ENCODE results near the gene SCAMP5. TPM values are rescaled to one million over a fixed set of nuclear protein-coding genes. Genes with fewer than 3 reads are reported as not detected.

The SCAMP5 gene
- total RNA-seq, 1 experiment from 2014 or later, result 6.2 TPM

DNA sequence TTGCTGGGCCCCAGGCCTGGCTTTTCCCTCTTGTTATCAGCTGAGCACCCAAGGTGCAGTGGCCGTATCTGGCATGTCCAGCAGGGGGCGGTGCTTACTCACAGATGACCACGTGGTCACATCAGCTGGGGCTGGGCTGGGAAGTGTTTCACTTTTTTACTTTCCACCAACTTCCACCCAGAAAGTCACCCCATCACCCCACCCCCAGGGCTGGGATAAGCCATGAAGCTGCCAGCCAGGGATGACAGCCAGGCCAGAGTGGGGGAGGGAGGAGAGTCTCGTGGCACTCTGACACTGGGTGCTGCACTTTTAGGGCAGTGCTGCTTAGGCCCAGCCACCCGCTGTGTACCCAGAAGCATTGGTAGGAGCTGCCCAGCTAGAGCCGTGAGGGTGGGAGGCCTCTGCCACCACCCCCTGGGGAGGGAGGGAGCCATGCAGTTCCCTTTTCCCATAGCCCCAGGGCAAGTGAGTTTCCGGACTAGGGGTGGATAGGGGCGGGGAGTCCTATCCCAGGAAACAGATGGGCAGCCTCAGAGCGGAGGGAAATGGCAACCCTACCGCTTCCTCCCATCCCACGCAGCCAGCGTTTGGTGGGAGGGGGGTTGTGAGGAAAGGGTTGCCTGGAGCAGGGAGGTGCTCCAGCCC lies 34.1 kb downstream of the SCAMP5 start:
- H3K27me3 ChIP-seq (ENCODE audit: insufficient read depth, low read length), result no peaks in the 10 kb centered on the region
- no peak overlapping the region for H2AFZ ChIP-seq (ENCODE audit: low read depth, low read length, poor library complexity, severe bottlenecking)
- H3K79me2 ChIP-seq (ENCODE audit: insufficient read depth, low read length), result peaks cover 27% of the 10 kb centered on the region
- no peak overlapping the region; the same call in 1 of the 2 replicates for H3K27ac ChIP-seq (ENCODE audit: low read depth, low read length)
- ChIA-PET CTCF (interaction anchor here (0.9 to 3.4 kb wide), 6 partner anchors 8 to 402 kb away, joined by 3 to 33 read pairs (median 8); partner anchors contain the start of gene C15orf39), POLR2A (interaction anchor here (1.0 to 1.1 kb wide), 2 partner anchors 172 to 175 kb away, joined by 7 to 8 read pairs; partner anchors contain the start of gene C15orf39), RAD21 (ENCODE audit: low non-redundant PET in 1 of 2, low total read pairs in 2 of 2, uncharacterized antibody in 2 of 2, unreplicated experiment in 2 of 2) (interaction anchor here (1.0 to 3.0 kb wide), 5 partner anchors 172 to 279 kb away, joined by 3 to 10 read pairs (median 4); partner anchors contain the start of gene C15orf39 (in 1 of the 2))
- H3K9ac ChIP-seq (ENCODE audit: low read length), result peak overlapping the region; percentile 17; the same call in 1 of the 2 replicates
- H4K20me1 ChIP-seq (ENCODE audit: insufficient read depth), result no peaks in the 10 kb centered on the region
- DNase-seq (ENCODE audit: low read depth, low spot score) (peak; percentile 51), ATAC-seq (peak; percentile 89)
- no peaks in the 10 kb centered on the region for H3K9me3 ChIP-seq (ENCODE audit: control insufficient read depth in 1 of 2, insufficient read depth in 1 of 2, low read depth in 1 of 2, low read length in 2 of 2)
- H3K4me3 ChIP-seq (replicated peaks in 1 of 2; ENCODE audit: low read depth in 1 of 2, low read length in 2 of 2), result no peak overlapping the region
- peak overlapping the region; percentile 15; the same call in 1 of the 2 replicates for H3K4me2 ChIP-seq (ENCODE audit: low read length)
- peak; percentile 97 for TF ChIP-seq RAD21 (IDR thresholded peaks at IDR 0.05; ENCODE audit: low read depth)
- TF ChIP-seq, protein P1, sequence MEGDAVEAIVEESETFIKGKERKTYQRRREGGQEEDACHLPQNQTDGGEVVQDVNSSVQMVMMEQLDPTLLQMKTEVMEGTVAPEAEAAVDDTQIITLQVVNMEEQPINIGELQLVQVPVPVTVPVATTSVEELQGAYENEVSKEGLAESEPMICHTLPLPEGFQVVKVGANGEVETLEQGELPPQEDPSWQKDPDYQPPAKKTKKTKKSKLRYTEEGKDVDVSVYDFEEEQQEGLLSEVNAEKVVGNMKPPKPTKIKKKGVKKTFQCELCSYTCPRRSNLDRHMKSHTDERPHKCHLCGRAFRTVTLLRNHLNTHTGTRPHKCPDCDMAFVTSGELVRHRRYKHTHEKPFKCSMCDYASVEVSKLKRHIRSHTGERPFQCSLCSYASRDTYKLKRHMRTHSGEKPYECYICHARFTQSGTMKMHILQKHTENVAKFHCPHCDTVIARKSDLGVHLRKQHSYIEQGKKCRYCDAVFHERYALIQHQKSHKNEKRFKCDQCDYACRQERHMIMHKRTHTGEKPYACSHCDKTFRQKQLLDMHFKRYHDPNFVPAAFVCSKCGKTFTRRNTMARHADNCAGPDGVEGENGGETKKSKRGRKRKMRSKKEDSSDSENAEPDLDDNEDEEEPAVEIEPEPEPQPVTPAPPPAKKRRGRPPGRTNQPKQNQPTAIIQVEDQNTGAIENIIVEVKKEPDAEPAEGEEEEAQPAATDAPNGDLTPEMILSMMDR (IDR thresholded peaks at IDR 0.05 in 2 of 3, conservative IDR thresholded peaks at IDR 0.05 in 1 of 3; ENCODE audit: borderline replicate concordance in 1 of 3, insufficient read depth in 1 of 3, low read depth in 2 of 3, low read length in 2 of 3), result peak; percentile 91 to 94 (median 94)
- no peak; the same call in 1 of the 2 replicates for TF ChIP-seq ZFX (IDR thresholded peaks at IDR 0.05)
- no TSS peak for BruUV-seq (replicated peaks)
- H3K4me1 ChIP-seq (ENCODE audit: control insufficient read depth in 1 of 2, insufficient read depth in 2 of 2, low read length in 2 of 2), result peaks cover 7 to 25% of the 10 kb centered on the region in 2 experiments; a peak in 3 of 4 replicates
- peaks cover 2 to 14% of the 10 kb centered on the region in 2 experiments; a peak in 2 of 4 replicates for H3K36me3 ChIP-seq (ENCODE audit: control insufficient read depth in 1 of 2, insufficient read depth in 2 of 2, low read length in 2 of 2)
- intact Hi-C loops (cut with micrococcal nuclease), result loop anchor here (1.0 kb wide), 1 partner anchor 175 kb away; no protein-coding TSS in a partner anchor
- H3K9me2 ChIP-seq (ENCODE audit: insufficient read depth), result no peaks in the 10 kb centered on the region

DNA sequence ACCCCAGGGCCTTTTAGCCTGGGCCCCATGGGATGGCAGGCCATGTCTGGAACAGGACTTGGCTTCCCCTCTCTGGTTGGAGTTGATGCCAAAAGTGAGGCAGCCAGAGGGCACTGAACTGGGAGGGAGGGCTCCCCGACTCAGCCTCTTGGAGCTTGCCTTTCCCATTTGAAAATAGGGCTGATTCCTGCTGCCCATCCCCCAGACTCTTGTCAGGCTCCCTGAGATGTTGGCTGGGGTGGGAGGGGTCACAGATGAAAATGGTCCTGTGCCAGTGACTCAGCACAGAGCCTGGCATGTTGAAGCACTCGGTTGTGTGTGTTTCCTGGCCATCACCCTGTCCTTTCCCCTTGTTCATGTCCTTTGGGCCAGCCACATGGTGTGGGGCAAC lies 34.7 kb downstream of the SCAMP5 start:
- Histone ChIP-seq H3K27ac (ENCODE audit: low read depth, low read length) (no peak overlapping the region; the same call in 1 of the 2 replicates), H3K9me2 (ENCODE audit: insufficient read depth) (no peaks in the 10 kb centered on the region), H3K4me3 (replicated peaks in 1 of 2; ENCODE audit: low read depth in 1 of 2, low read length in 2 of 2) (no peak overlapping the region), H3K79me2 (ENCODE audit: insufficient read depth, low read length) (peaks cover 23% of the 10 kb centered on the region), H3K36me3 (ENCODE audit: control insufficient read depth in 1 of 2, insufficient read depth in 2 of 2, low read length in 2 of 2) (peaks cover 2 to 15% of the 10 kb centered on the region in 2 experiments; a peak in 2 of 4 replicates), H3K4me1 (ENCODE audit: control insufficient read depth in 1 of 2, insufficient read depth in 2 of 2, low read length in 2 of 2) (peaks cover 10 to 21% of the 10 kb centered on the region in 2 experiments; a peak in 3 of 4 replicates), H3K27me3 (ENCODE audit: insufficient read depth, low read length) (no peaks in the 10 kb centered on the region), H4K20me1 (ENCODE audit: insufficient read depth) (no peaks in the 10 kb centered on the region), H3K9ac (ENCODE audit: low read length) (no peak overlapping the region), H2AFZ (ENCODE audit: low read depth, low read length, poor library complexity, severe bottlenecking) (no peak overlapping the region), H3K4me2 (ENCODE audit: low read length) (peak overlapping the region; percentile 15; the same call in 1 of the 2 replicates), H3K9me3 (ENCODE audit: control insufficient read depth in 1 of 2, insufficient read depth in 1 of 2, low read depth in 1 of 2, low read length in 2 of 2) (no peaks in the 10 kb centered on the region)
- no peak for TF ChIP-seq ZFX (IDR thresholded peaks at IDR 0.05)
- no peak for TF ChIP-seq ELF1 (IDR thresholded peaks at IDR 0.05; ENCODE audit: borderline replicate concordance, low read depth)
- TF ChIP-seq POLR2A (IDR thresholded peaks at IDR 0.05; ENCODE audit: borderline replicate concordance, extremely low read depth, insufficient read depth, insufficient read length), result no peak
- no peak for TF ChIP-seq CEBPB (IDR thresholded peaks at IDR 0.05; ENCODE audit: low read depth)
- TF ChIP-seq TCF7L2 (IDR thresholded peaks at IDR 0.05; ENCODE audit: borderline replicate concordance, extremely low read depth, insufficient read depth, insufficient read length), result no peak
- TF ChIP-seq, protein P2, sequence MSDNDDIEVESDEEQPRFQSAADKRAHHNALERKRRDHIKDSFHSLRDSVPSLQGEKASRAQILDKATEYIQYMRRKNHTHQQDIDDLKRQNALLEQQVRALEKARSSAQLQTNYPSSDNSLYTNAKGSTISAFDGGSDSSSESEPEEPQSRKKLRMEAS (IDR thresholded peaks at IDR 0.05), result no peak
- TF ChIP-seq POLR2AphosphoS5 (IDR thresholded peaks at IDR 0.05; ENCODE audit: low read depth, low read length), result no peak
- TF ChIP-seq ZNF274 (IDR thresholded peaks at IDR 0.05; ENCODE audit: low read depth, low read length), result no peak
- TF ChIP-seq SRF (IDR thresholded peaks at IDR 0.05; ENCODE audit: low read depth), result no peak
- TF ChIP-seq CBX3 (IDR thresholded peaks at IDR 0.05; ENCODE audit: low read depth), result no peak
- TF ChIP-seq, protein P1 (IDR thresholded peaks at IDR 0.05 in 2 of 3, conservative IDR thresholded peaks at IDR 0.05 in 1 of 3; ENCODE audit: borderline replicate concordance in 1 of 3, insufficient read depth in 1 of 3, low read depth in 2 of 3, low read length in 2 of 3), result no peak
- ChIA-PET CTCF (interaction anchor here (0.9 to 3.4 kb wide), 6 partner anchors 171 to 402 kb away, joined by 3 to 33 read pairs (median 8); partner anchors contain the start of gene C15orf39), RAD21 (ENCODE audit: low non-redundant PET in 1 of 2, low total read pairs in 2 of 2, uncharacterized antibody in 2 of 2, unreplicated experiment in 2 of 2) (interaction anchor here (1.4 to 3.0 kb wide), 3 partner anchors 172 to 174 kb away, joined by 3 to 10 read pairs (median 7); partner anchors contain the start of gene C15orf39 (in 1 of the 2)), POLR2A (interaction anchor here (1.0 to 1.1 kb wide), 2 partner anchors 172 to 174 kb away, joined by 7 to 8 read pairs; partner anchors contain the start of gene C15orf39)
- no TSS peak for BruUV-seq (replicated peaks)
- ATAC-seq (no peak), DNase-seq (ENCODE audit: low read depth, low spot score) (no peak)
- intact Hi-C loops (cut with micrococcal nuclease), result no loop called here
